Ovary (tissue), 9 donors: Measurements from ENCODE around the gene LRRC58. TPM values are rescaled to one million over a fixed set of nuclear protein-coding genes. Genes with fewer than 3 reads are reported as not detected.
"Not testable (repeated sequence)": the region's sequence is repeated elsewhere in the genome, so short reads cannot be mapped to it uniquely, and the experiment has no call there.

Experiments
- DNase-seq, 5 donors: peaks; one replicate each; pipeline ENCODE4 v3.0.0-alpha.2; 2019 to 2020
- H3K27ac ChIP-seq, 2 donors: fragments of 200-600 bp; one replicate each; pipeline versions ENCODE4 v1.5.1 to v1.8.0; 2019 to 2022
- H3K27me3 ChIP-seq: fragments of 200-600 bp; one replicate; pipeline ENCODE4 v1.8.0; 2022
- H3K36me3 ChIP-seq: fragments of 200-600 bp; sonication (generic); one replicate; pipeline ENCODE4 v1.5.1; 2019
- H3K4me1 ChIP-seq: one replicate; pipeline ENCODE4 v1.8.1; 2013; ENCODE audit warnings: mild to moderate bottlenecking, moderate library complexity; ENCODE audit not compliant: insufficient read depth
- H3K4me3 ChIP-seq: fragments of 200-600 bp; sonication (generic); one replicate; pipeline ENCODE4 v1.5.1; 2017
- H3K9me3 ChIP-seq, 2 donors: fragments of 200-600 bp in 1 of 2; sonication (generic) in 1 of 2; one replicate each; pipeline versions ENCODE4 v1.5.1 to v1.8.1; 2013 to 2019; ENCODE audit warnings: mild to moderate bottlenecking in 1 of 2, moderate library complexity in 1 of 2
- EP300 ChIP-seq: sonication (generic); formaldehyde crosslinking; IDR thresholded peaks from one replicate; pipeline ENCODE4 v1.6.1; 2017; ENCODE audit warnings: antibody characterized with exemption
- POLR2A ChIP-seq: fragments of 450-650 bp; IDR thresholded peaks from one replicate; pipeline ENCODE4 v1.6.1; 2017; ENCODE audit warnings: antibody characterized with exemption, mild to moderate bottlenecking, moderate library complexity
- WGBS, 3 donors: extraction: QIAGEN DNeasy Blood & Tissue Kit in 1 of 3; methylation state at CpG; one replicate each; pipeline versions ENCODE4 v1.1.5 to v1.1.7; 2013 to 2017; 5-methylcytosine and 5-hydroxymethylcytosine counted together
- intact Hi-C, 4 donors: fragments of 100-400 bp; cut with DNase I; formaldehyde crosslinking; loops; one replicate each; pipeline versions ENCODE4 v1.11.0 to v1.15.1; 2022 to 2023
- polyA plus RNA-seq, 2 donors: library from polyadenylated mRNA; stranded (reverse); fragments of 200-250 nt in 1 of 2; fragments of 350-450 nt in 1 of 2; fragmentation: Illumina TruSeq in 1 of 2; extraction: RNeasy Lipid Tissue Mini Kit (QIAGEN cat#74804) in 1 of 2; gene quantifications; one replicate each; pipeline ENCODE4 v1.2.3, GENCODE V29; 2013 to 2014
- total RNA-seq, 7 donors: library from RNA; depleted of rRNA in 2 of 7; stranded (reverse); fragments of >200 nt in 2 of 7; fragmentation: NEBNext Ultra II Directional in 3 of 7; extraction: Animal tissue kit (Norgen Biotek cat#: 25700) in 3 of 7; gene quantifications; one replicate each; pipeline versions ENCODE4 v1.1.0 to v1.2.4, GENCODE V29; 2016 to 2023
- TF ChIP-seq, protein P1 (sequence below), 3 donors: fragments of 450-650 bp in 2 of 3; fragments of 200-600 bp in 1 of 3; IDR thresholded peaks; one replicate each; pipeline versions ENCODE4 v1.5.1 to v1.8.0; 2016 to 2022; ENCODE audit warnings: antibody characterized with exemption in 3 of 3, mild to moderate bottlenecking in 1 of 3
- donor health status: DM: no; HTN: no; CAD: no; lungs with moderate emphysema.
- donor health status: DM: no; HTN: no; CAD: no.
- donor health status: Bipolar disorder and iron deficiency.
- donor health status: DM: yes; HTN: yes; CAD: no.
- donor health status: DM: no; HTN: no; CAD: no.
- donor health status: DM: yes; HTN: yes; CAD: no.

The LRRC58 gene
- total and polyA plus RNA-seq, 9 donors = 10.3 to 41.8 (median 31.2) TPM

DNA sequence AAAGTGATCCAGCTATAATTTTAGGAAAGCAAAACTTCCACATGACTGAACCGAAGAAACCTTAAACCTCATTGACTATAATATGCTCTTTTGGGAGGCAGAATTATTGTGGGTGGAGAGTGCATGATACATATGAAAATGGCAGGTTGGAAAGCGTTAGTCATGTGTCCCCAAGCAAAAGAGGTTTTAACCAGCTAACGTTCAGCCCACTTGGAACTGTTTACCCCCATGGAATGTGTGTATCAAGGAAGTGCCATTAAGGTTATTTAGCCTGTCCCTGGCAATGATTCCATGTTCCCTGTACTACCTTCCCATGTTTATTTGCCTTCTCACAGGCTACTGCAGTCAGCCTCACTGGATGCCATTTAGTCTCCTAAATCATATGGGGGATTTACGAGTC, 44.1 kb upstream of the LRRC58 start:
- no peak for DNase-seq
- no peaks in the 10 kb centered on the region for H3K4me1 ChIP-seq
- no peak overlapping the region for H3K27ac ChIP-seq
- no peaks in the 10 kb centered on the region for H3K9me3 ChIP-seq
- H3K36me3 ChIP-seq = no peaks in the 10 kb centered on the region
- TF ChIP-seq EP300 (no peak), POLR2A (no peak)
- TF ChIP-seq, protein P1, sequence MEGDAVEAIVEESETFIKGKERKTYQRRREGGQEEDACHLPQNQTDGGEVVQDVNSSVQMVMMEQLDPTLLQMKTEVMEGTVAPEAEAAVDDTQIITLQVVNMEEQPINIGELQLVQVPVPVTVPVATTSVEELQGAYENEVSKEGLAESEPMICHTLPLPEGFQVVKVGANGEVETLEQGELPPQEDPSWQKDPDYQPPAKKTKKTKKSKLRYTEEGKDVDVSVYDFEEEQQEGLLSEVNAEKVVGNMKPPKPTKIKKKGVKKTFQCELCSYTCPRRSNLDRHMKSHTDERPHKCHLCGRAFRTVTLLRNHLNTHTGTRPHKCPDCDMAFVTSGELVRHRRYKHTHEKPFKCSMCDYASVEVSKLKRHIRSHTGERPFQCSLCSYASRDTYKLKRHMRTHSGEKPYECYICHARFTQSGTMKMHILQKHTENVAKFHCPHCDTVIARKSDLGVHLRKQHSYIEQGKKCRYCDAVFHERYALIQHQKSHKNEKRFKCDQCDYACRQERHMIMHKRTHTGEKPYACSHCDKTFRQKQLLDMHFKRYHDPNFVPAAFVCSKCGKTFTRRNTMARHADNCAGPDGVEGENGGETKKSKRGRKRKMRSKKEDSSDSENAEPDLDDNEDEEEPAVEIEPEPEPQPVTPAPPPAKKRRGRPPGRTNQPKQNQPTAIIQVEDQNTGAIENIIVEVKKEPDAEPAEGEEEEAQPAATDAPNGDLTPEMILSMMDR (IDR thresholded peaks at IDR 0.05) = no peak
- no peaks in the 10 kb centered on the region for H3K27me3 ChIP-seq
- intact Hi-C loops = no loop called here
- no peak overlapping the region for H3K4me3 ChIP-seq
- WGBS, 3 donors = 70 to 75% (median 72%) methylated on average over 4 of the region's 4 CpGs

DNA sequence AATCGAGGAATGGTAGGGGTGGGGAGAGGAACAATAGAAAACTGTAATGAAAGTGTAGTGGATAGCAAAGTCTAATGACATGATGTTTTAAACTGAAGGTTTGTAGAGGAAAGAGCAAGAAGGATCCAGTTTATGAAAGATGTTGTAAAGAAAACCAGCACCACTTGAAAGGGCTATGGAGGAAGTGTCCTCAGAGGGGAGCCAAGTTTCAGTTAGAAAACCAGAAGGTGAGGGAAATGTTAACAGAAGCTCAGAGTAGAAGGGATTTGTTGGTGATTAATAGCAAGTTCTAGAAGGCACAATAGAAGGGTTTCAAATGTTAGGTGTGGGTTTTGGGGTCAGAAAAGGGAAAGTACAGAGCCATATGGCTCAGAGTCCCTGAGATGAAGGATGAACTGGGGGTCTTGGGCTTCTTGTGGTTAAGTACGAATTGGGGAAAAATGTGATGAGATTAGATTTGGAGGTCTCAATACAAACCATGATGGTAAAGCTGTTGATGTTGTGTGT, 33.8 kb upstream of the LRRC58 start:
- Histone ChIP-seq H3K9me3 (no peaks in the 10 kb centered on the region), H3K4me3 (no peak overlapping the region), H3K4me1 (no peaks in the 10 kb centered on the region), H3K36me3 (no peaks in the 10 kb centered on the region), H3K27ac (no peak overlapping the region), H3K27me3 (no peaks in the 10 kb centered on the region)
- DNase-seq = no peak
- intact Hi-C loops = no loop called here
- no peak for TF ChIP-seq POLR2A
- WGBS, 3 donors = 77 to 84% (median 78%) methylated on average over 2 of the region's 2 CpGs

DNA sequence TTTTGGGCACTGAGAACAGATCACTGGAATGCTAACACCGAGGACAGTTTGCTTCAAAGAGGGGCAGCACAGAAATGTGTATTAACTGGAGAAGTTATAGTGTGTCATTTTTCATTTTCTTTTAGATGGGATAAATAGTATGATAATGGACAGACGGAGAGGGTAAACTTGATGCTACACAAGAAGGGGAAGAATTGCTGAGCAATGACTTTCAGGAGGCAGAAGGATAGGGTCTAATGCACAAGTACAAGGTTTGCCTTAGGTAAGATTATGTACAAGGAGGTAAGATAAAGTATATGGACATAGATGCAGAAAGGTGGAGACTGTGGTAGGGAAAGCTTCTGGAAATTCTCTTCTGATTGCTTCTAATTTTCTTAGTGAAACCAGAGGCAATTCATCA, 32.3 kb upstream of the LRRC58 start:
- WGBS, 3 donors = 86 to 88% (median 87%) methylated on average over 2 of the region's 2 CpGs
- no peak overlapping the region for H3K4me3 ChIP-seq
- no peak for DNase-seq
- no peak for TF ChIP-seq EP300
- no peak for TF ChIP-seq POLR2A
- H3K4me1 ChIP-seq = no peaks in the 10 kb centered on the region
- no peaks in the 10 kb centered on the region for H3K9me3 ChIP-seq
- H3K27me3 ChIP-seq = no peaks in the 10 kb centered on the region
- H3K36me3 ChIP-seq = no peaks in the 10 kb centered on the region
- H3K27ac ChIP-seq = no peak overlapping the region
- intact Hi-C loops = no loop called here

DNA sequence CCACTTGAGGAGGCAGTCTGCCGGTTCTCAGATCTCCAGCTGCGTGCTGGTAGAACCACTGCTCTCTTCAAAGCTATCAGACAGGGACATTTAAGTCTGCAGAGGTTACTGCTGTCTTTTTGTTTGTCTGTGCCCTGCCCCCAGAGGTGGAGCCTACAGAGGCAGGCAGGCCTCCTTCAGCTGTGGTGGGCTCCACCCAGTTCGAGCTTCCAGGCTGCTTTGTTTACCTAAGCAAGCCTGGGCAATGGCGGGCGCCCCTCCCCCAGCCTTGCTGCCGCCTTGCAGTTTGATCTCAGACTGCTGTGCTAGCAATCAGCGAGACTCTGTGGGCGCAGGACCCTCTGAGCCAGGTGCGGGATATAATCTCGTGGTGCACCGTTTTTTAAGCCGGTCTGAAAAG, 28.8 kb upstream of the LRRC58 start:
- H3K27me3 ChIP-seq, H3K27ac ChIP-seq, H3K9me3 ChIP-seq, H3K4me3 ChIP-seq, H3K36me3 ChIP-seq, H3K4me1 ChIP-seq, DNase-seq, intact Hi-C loops: not testable (repeated sequence)
- WGBS, 3 donors = 76 to 77% (median 76%) methylated on average over 9 to 12 of the region's 12 CpGs

DNA sequence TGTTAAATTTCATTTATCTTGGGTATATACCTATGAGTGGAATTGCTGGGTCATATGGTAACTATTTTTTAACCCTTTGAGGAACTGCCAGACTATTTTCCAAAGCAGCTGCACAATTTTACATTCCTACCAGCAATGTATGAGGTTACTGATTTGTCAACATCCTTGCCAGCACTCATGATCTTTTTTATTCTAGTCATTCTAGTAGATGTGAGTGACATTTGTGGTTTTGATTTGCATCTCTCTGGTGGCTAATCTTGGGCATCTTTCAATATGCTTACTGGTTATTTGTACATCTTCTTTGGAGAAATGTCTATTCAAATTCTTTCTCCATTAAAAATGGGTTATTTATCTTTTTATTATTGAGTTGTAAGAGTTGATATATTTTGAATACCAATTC, 21.3 kb upstream of the LRRC58 start:
- H3K36me3 ChIP-seq = no peaks in the 10 kb centered on the region
- DNase-seq = no peak
- H3K27me3 ChIP-seq = no peaks in the 10 kb centered on the region
- no peak overlapping the region for H3K27ac ChIP-seq
- intact Hi-C loops = no loop called here
- no peaks in the 10 kb centered on the region for H3K9me3 ChIP-seq
- TF ChIP-seq, protein P1 (IDR thresholded peaks at IDR 0.05) = no peak
- TF ChIP-seq POLR2A = no peak
- no peak for TF ChIP-seq EP300
- H3K4me1 ChIP-seq = no peaks in the 10 kb centered on the region
- H3K4me3 ChIP-seq = no peak overlapping the region

DNA sequence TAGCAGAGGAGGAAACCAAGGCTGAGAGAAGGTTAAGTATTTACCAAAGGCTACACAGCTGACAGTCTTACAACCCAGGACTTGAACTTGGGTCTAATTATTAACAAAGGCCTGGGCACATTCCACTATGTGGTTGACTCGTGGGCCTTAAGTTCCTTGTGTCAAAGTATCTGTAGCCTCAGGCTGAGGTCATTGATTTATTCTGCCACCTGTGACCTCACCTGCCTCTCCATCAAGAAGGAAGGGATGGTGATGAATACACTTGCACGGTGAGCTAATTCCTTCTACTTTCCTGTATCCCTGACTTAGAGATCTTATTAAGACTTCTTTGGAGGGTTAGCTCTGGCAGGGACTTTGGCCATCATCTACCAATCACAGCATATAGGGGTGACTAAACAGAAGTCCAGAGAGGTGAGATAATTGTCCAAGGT, 19.9 kb upstream of the LRRC58 start:
- no peaks in the 10 kb centered on the region for H3K4me1 ChIP-seq
- intact Hi-C loops = no loop called here
- H3K9me3 ChIP-seq = no peaks in the 10 kb centered on the region
- TF ChIP-seq EP300 (no peak), POLR2A (no peak)
- TF ChIP-seq, protein P1 (IDR thresholded peaks at IDR 0.05) = no peak
- H3K4me3 ChIP-seq = no peak overlapping the region
- no peak for DNase-seq
- H3K27me3 ChIP-seq = no peaks in the 10 kb centered on the region
- 27 to 42% (median 35%) methylated on average over 2 of the region's 2 CpGs for WGBS, 3 donors
- H3K36me3 ChIP-seq = no peaks in the 10 kb centered on the region
- H3K27ac ChIP-seq = no peak overlapping the region
